SK-N-MC (cell line): ENCODE data around the gene ALX4.

Source experiments
- EZH2 ChIP-seq: fragments of 200-600 bp; sonication (generic); IDR thresholded peaks from one replicate; pipeline ENCODE4 v1.6.1; 2017; ENCODE audit warnings: antibody characterized with exemption
- POLR2AphosphoS5 ChIP-seq: IDR thresholded peaks from 2 replicates; pipeline ENCODE4 v1.6.1; 2012; ENCODE audit warnings: mild to moderate bottlenecking, low read depth, low read length, borderline replicate concordance

DNA sequence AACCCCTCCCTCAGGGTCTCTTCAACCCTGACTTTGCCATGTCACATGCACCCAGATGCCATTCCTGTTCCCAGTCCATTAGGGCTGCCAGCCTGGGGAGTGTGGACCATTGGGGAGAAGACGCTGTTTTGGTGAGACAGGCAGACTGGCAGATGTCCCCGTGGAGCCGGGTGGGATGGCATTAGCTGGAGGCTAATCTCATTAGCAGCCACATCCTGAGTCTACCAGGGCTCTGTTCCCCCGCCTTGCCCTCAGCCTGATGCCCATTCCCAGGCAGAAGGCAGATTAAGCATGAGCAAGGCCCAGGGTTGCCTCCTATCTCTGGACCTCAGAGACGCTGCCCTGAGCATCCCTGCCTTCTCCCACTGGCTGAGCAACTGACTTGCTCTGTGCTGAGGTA lies 46.4 kb upstream of the ALX4 start:
- TF ChIP-seq EZH2: no peak
- TF ChIP-seq POLR2AphosphoS5: no peak
